ENCODE results near the gene MAGI2.

The MAGI2 gene

DNA sequence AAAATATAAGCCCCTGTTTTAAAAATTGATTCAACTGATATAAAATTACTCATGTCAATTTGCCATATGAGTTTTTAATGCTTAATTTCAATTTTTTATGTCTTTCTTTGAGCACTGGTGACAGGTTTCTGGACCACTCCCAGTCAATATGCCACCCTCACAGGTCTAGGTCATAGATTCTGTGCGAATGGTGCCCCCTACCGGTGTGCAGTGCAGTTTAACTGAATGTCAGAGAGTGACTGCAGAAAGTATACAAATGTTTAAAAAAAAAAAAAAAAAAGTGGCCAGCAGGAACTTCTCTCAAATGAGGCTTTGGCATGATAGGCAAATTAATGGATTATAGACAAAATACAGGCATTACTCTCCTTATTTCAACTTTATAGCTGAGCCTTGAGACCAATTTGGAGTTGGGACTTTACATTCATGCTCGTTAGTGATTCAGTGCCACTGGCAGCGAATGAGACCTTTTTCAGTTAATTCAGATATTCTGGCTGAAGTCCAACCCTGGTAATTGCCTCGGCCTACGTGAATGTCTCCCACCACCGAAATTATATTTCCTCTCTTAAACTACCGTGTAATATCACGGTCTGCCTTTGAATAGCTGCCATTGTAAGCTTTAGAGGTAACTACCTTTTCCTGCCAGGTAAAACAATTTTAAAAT lies 1227.3 kb downstream of the MAGI2 start:
- TF ChIP-seq, protein P1, sequence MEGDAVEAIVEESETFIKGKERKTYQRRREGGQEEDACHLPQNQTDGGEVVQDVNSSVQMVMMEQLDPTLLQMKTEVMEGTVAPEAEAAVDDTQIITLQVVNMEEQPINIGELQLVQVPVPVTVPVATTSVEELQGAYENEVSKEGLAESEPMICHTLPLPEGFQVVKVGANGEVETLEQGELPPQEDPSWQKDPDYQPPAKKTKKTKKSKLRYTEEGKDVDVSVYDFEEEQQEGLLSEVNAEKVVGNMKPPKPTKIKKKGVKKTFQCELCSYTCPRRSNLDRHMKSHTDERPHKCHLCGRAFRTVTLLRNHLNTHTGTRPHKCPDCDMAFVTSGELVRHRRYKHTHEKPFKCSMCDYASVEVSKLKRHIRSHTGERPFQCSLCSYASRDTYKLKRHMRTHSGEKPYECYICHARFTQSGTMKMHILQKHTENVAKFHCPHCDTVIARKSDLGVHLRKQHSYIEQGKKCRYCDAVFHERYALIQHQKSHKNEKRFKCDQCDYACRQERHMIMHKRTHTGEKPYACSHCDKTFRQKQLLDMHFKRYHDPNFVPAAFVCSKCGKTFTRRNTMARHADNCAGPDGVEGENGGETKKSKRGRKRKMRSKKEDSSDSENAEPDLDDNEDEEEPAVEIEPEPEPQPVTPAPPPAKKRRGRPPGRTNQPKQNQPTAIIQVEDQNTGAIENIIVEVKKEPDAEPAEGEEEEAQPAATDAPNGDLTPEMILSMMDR (IDR thresholded peaks at IDR 0.05; ENCODE audit: borderline replicate concordance, control extremely low read depth, extremely low read depth, insufficient read depth, missing control alignments) = peak; percentile 28
- in situ Hi-C loops (cut with MboI; ENCODE audit: low sequenced_read_pairs, unreplicated experiment) = no loop called here
- no peak for DNase-seq (ENCODE audit: low spot score)

DNA sequence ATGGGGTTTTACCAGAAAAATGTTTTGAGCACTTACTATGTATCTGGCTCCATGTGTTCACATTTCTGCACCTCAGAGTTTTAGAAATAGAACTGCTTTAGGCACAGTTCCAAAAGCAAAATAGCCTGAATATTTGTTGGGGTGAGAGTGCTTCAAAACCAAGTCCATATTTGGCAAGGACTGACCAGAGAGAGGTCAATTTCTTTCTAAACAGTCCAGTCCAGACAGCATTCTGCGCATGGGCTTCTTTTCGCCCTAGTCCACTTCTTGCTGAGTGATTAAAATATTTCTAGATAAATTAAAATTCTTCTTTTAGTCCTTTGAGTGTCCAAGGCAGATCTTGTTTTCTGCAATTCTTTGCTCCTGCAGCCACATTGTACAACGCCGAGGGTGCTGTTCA lies 1227.9 kb downstream of the MAGI2 start:
- TF ChIP-seq, protein P1 (IDR thresholded peaks at IDR 0.05; ENCODE audit: borderline replicate concordance, control extremely low read depth, extremely low read depth, insufficient read depth, missing control alignments) = no peak
- DNase-seq (ENCODE audit: low spot score) = no peak
- in situ Hi-C loops (cut with MboI; ENCODE audit: low sequenced_read_pairs, unreplicated experiment) = no loop called here

DNA sequence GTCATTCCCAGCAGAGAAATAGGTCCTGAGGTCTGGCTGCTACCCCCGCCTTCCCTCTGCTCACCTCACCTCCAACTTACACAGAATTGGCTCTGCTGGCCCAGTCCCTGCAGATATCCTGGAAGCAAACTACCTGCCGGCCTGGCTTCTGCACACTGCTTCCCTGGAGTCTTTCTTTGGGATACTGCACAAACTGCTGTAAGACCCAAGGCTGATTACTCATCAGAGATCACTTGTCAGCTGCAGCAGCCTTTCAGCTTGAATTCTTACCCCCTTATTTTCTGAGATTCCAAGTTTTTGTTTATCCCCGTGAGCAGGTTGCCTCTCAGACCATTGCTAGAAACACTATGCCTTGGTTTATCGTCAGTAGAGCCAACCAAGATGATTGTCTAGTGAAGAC lies 1228.5 kb downstream of the MAGI2 start:
- no peak for DNase-seq (ENCODE audit: low spot score)
- in situ Hi-C loops (cut with MboI; ENCODE audit: low sequenced_read_pairs, unreplicated experiment) = no loop called here
- TF ChIP-seq, protein P1 (IDR thresholded peaks at IDR 0.05; ENCODE audit: borderline replicate concordance, control extremely low read depth, extremely low read depth, insufficient read depth, missing control alignments) = no peak

DNA sequence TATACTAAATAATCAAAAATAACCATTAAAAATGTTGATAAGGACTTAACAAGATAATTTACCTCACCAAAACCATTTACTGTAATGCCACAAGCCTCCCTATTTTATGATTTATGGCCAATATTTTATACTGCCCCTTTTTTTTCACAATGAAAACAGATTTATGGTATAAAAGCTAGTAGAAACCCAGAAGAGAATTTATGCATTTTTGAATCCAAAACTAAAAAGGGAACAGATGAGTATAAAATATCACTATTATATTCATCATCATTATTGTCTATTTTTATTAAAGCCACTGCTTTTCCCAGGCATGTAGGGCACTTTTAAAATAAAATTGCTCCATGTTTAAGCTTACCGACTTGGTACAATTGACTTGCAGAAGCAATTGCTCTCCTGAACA lies 1229.9 kb downstream of the MAGI2 start:
- TF ChIP-seq, protein P1 (IDR thresholded peaks at IDR 0.05; ENCODE audit: borderline replicate concordance, control extremely low read depth, extremely low read depth, insufficient read depth, missing control alignments) = no peak
- DNase-seq (ENCODE audit: low spot score) = no peak
- in situ Hi-C loops (cut with MboI; ENCODE audit: low sequenced_read_pairs, unreplicated experiment) = no loop called here

DNA sequence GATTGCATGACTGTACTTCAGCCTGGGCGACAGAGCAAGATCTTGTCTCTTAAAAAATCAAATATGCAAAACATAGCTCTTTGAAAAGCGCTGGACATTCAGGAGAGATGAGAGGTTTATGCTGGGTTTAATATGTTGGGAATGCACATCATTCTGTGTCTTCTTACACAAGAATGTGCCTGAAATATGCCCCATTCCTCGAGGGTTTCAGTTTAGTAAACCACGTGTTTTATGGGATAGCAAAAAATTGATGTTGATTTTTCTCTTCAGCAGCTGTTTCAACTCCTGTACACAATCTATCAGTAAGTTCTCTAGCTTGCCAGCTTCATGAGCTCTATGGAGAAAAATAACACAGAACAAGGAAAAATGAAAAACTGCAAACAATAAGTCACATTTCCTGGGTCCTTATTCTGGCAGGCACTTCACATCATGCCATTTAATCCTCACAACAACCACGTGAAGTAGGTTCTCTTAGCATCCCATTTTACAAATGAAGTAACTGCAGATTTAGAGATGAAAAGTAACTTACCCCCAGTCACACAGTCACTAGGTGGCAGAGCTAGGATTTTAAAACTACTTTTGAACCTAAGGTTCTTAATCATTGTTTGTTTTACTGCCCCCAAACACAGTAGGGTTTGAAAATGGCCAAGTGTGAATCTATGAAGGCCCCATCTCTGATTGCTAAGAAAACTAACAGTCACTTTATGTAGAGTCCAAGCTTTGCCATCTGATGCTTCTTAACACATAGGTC lies 1231.3 kb downstream of the MAGI2 start:
- in situ Hi-C loops (cut with MboI; ENCODE audit: low sequenced_read_pairs, unreplicated experiment) = no loop called here

DNA sequence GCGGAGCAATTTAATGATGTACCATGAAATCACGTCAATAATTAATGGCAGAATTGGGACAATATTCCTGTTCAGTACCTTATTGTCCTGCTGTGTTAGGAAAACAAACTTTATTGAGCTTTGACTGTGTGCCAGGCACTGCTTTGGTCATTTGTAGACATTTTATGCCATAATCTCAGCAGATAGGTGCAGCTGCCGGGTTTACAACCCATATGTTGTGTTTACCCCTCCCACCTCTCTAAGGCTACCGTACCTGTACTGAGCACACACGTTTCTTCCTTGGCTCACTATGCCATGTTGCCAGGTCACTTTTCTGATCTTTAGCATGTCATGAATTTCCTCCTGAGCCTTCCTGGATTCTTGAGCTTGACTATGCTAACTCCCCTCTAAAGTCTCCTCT lies 1232.7 kb downstream of the MAGI2 start:
- DNase-seq (ENCODE audit: low spot score) = no peak
- TF ChIP-seq, protein P1 (IDR thresholded peaks at IDR 0.05; ENCODE audit: borderline replicate concordance, control extremely low read depth, extremely low read depth, insufficient read depth, missing control alignments) = no peak
- in situ Hi-C loops (cut with MboI; ENCODE audit: low sequenced_read_pairs, unreplicated experiment) = no loop called here

More for the DNA sequence above, 1231.3 kb downstream of the MAGI2 start:
- no peak for DNase-seq (ENCODE audit: low spot score)
- TF ChIP-seq, protein P1 (IDR thresholded peaks at IDR 0.05; ENCODE audit: borderline replicate concordance, control extremely low read depth, extremely low read depth, insufficient read depth, missing control alignments) = no peak

Measured in GM13976 (cell line).